Hindlimb muscle (tissue), 1 donor: Measurements from ENCODE around the gene HNRNPA1L2. TPM values are rescaled to one million over a fixed set of nuclear protein-coding genes. Genes with fewer than 3 reads are reported as not detected.
"Not testable (repeated sequence)": the region's sequence is repeated elsewhere in the genome, so short reads cannot be mapped to it uniquely, and the experiment has no call there.

Source experiments
- DNase-seq: peaks from one replicate; pipeline ENCODE4 v3.0.0-alpha.2; 2013
- polyA plus RNA-seq: library from polyadenylated mRNA; unstranded; fragments of 120-200 nt; gene quantifications from one replicate; pipeline ENCODE4 v1.2.1, GENCODE V29; 2013; ENCODE audit not compliant: insufficient read length

Gene HNRNPA1L2
- polyA plus RNA-seq: 9.7 TPM

GRCh38 chr13:52642131-52642530, at the start of gene HNRNPA1L2:
TSS of gene HNRNPA1L2 (plus strand) at chr13:52642431. CDS start at chr13:52642493, 62 bp downstream.
- DNase-seq: no peak

- not testable (repeated sequence) for DNase-seq
These were observed 49.1 kb upstream of the HNRNPA1L2 start for GRCh38 chr13:52593175-52593574.

GRCh38 chr13:52593812-52594211, 48.4 kb upstream of the HNRNPA1L2 start:
- not testable (repeated sequence) for DNase-seq

- DNase-seq: not testable (repeated sequence)
These were observed 47.9 kb upstream of the HNRNPA1L2 start for GRCh38 chr13:52594295-52594694.

DNA sequence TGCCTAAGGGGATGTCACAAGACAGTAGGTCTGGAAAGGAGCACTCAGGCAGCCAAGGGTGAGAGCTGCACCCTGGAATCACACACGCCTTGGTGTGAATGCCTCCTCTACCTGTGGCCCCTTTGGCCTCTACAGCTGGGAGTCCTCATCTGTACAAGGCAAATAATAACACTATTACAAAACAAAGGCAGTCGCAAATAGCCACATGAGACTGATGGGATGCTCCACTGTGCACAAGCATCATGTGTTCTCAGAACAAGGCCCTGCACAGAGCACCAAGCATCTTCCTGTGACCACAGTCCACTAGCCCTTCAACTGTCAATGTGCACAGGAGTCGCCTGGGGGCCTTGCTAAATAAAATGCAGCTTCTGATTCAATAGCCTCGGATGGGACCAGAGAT, 44.6 kb upstream of the HNRNPA1L2 start:
- DNase-seq: no peak

DNA sequence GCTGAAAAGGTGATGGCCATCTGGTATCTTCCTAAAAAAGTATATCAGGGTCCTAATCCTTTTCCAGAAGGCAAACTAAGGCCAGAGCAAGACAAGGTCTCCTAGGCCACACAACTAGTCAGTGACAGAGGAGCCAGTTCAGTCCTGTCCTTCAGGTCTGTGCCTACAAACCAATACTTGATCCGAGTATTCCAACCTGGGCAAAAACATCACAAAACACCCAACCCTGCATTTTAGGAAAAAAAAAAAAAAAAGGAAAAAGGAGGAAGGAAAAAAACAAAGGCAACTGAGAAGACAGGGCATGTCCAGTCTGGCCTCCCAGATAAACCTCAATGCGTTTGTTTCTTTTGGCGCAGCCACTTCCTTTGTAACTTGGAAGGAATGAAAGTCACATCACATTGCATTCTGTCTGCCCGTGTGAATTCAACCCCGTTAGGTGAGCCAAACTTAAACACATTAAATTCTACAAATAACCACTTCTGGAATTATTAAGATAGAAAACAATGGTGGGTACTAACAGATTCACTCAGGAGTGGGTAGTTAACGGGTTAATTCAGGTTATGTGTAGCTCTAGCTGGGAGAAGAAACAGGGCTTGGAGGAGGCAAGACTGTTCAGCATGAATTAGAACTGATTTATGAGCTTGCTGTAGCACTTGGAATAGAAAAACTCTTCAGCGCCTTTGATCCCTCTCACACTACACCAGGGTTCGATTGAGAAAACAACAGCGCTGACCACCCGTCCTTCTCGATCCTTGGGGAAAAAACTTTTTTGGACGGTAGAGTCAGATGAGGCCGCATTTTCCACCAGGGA, 43.0 kb upstream of the HNRNPA1L2 start:
- DNase-seq: peak; percentile 12

DNA sequence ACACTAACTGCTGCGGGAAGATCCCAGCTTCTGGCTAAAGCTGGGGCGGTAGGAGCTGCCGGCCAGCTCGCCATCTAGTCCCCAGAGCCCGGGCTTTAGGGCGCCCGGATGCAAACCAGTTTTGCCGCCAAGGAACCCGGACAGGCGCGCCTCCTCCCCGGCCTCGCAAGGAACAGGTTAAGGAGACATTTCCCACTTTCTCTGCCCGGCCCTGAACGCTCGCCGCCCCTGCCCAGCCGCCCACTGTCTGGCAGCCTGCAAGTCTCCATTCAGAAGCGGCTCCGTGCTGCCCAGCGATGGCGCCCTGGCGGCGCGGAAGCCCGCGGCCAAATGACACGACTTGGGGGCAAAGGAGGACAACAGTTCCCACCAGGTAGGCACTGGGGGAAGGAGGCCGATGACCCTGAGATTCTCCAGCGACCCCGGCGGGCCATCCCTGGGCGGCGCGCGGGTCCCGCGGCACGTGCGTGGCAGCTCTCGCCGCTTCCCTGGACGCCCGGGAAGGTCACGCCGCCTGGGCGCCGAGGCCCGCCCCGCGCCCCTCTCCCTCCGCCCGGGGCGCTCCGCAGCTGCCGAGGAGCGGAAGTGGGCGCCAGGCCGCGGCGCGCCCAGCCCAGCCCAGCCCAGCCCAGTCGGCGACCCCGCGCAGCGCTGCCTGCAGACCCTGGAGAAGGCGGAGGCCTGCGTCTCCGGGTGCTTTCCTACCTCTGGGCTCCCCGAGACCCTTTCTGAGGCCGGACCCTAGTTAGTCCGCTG, 42.2 kb upstream of the HNRNPA1L2 start:
- DNase-seq: peak; percentile 36

DNA sequence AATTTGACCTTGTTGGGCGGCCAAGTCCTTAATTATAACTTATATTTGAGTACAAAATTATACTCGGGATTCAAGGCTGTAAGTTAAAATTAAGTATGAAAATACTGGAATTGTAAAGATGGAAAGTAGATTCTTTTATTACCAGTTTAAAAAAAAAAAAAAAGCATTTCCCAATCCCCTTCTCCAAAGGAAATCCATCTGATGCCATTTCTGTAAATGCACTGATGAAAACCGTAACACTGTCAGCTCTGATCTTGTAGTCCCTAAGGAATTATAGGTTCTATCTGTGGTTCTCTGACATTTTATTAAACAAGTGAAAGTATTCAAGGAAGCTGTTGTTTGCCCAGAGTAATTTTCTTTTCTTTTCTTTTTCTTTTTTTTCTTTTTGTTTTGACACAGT, 41.6 kb upstream of the HNRNPA1L2 start:
- no peak for DNase-seq

DNA sequence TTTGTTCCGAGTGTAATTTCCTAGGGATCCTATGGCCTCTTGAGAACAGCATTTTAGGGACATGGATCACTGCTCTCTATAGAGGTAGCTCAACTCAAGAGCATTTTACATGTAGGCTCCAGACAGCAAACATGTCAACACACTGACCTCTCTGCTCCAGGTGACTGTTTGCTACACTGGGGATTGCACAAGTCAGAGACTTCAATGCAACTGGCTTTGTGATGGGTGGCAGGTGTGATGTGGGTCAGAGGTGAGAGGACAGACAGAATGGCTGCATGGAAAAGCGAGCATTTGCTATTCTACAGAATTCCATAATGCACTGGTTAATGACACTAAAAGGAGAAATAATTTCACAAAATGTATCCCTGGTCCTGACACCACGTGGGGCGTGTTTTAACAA, 38.9 kb upstream of the HNRNPA1L2 start:
- not testable (repeated sequence) for DNase-seq

DNA sequence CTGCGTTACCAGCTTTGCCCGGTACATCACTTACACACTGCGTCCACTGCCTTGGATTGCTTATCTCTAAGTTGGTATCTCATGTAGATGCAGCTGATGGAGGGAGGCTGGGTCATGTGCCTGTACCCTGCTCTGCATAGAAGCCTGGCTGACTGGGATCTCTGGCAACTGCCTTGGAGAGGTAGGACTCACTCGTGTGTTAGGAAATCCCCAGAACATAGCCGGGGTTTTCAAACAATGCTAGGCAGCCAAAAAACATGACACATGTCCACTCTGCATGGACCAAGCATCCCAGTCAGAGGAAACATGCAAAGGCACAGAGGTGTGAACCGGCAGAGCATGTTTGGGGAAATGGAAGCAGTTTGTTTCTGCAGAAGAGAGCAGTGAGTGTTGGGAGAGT, 36.1 kb upstream of the HNRNPA1L2 start:
- not testable (repeated sequence) for DNase-seq

GRCh38 chr13:52606795-52607194, 35.4 kb upstream of the HNRNPA1L2 start:
- DNase-seq: not testable (repeated sequence)

- DNase-seq: not testable (repeated sequence)
These were observed 34.0 kb upstream of the HNRNPA1L2 start for GRCh38 chr13:52608184-52608583.

GRCh38 chr13:52609013-52609606, 33.1 kb upstream of the HNRNPA1L2 start:
- not testable (repeated sequence) for DNase-seq

- DNase-seq: not testable (repeated sequence)
These were observed 32.1 kb upstream of the HNRNPA1L2 start for GRCh38 chr13:52610158-52610557.

DNA sequence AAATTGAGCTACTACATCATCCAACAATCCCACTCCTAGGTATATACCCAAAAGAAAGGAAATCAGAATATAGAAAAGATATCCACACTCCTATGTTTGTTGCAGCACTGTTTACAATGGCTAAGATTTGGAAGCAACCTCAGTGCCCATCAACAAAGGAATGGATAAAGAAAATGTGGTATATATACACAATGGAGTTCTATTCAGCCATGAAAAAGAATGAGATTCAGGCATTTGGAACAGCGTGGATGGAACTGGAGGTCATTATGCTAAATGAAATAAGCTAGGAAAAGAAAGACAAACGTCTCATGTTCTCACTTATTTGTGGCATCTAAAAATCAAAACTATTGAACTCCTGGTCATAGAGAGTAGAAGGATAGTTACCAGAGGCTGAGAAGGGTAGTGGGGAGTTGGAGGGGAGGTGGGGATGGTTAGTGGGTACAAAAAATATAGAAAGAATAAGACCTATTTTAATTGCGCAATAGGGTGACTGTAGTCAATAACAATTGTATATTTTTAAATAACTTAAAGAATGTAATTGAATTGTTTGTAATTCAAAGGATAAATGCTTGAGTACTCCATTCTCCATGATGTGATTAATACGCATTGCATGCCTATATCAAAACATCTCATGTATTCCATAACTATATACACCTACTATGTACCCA, 27.0 kb upstream of the HNRNPA1L2 start:
- DNase-seq: no peak

DNA sequence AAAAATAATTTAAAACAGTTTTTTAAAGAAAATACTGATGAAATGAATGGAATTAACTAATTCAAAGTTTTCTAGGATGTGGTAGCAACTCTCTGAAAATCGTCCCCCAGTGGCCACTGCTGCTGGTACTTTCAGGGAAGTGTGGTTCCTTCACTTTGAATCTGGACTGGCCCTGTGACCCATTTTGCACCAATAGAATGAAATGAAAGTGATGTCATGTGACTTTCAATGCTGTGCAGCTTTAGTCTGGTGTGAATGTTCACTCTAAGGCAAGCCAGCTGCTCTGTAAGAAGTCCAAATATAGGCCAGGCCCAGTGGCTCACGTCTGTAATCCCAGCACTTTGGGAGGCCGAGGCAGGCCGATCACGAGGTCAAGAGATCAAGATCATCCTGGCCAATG, 26.4 kb upstream of the HNRNPA1L2 start:
- no peak for DNase-seq

DNA sequence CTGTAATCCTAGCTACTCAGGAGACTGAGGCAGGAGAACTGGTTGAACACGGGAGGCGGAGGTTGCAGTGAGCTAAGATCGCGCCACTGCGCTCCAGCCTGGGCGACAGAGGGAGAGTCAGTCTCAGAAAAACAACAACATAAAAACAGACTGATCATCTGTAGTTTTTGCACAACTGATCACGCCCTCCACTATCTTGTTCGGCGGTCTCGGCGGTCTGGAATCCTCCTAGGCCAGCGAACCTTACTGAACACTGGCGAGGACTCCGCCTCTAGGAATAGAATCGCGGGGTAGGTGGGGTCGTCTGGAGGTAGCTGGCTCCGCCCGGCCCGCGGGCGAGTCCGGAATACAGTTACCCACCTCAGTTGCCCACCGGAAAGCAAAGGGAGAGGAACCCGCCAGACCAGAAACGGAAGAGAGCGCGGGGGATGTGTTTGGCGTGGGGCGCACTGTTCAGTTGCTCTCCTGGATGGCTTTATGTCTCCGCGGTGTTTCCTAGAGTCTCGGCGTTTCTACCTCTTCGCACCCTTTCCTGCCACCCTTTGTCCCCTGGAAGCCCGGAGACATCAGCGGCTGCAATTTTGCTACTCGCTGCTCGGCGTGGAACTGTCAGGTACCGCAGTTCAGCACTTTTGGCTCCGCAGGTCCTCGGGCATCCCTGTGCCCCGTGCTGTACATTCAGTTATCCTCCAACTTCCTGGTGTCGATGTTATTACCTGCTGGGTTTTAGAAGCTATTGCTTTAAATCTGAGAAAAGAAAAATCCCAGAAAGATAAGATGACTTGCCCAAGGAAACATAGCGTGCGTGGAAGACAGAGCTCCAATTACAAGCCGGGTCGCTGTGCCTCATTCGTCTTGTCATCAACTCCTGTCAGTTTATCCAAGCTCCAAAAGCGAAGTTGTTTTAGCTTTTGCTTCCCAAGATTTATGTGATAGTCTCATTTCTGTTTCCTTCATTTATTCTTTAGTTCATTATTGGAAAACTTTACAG, 24.9 kb upstream of the HNRNPA1L2 start:
- DNase-seq: peak; percentile 81

DNA sequence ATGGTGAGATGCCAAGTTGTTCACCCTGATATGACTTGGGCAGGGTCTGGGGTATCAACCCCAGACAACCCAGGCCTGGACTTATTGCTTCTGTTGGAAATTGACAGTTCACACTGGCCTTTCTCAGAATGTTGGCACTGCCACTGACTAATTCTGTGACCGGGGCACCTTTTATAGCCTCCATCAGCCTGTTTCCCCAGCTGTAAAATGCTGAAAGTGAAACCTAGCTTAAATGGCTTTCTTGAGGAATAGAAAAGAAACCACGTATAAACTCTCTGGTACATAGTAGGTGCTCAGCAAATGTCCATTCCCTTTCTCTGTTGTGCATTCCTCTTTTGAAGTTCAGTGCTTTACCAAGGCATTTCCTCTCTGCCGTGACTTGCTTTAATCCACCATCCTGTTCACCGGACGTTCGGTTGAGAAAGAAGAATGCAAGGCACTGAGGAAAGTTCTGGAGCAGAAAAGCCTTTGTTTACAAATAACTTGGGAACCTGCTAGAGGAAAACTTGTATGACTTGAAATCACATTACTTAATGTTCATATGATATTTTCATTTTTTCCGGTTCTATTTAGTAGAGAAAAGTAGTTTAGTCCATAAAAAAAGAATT, 11.0 kb upstream of the HNRNPA1L2 start:
- DNase-seq: not testable (repeated sequence)

DNA sequence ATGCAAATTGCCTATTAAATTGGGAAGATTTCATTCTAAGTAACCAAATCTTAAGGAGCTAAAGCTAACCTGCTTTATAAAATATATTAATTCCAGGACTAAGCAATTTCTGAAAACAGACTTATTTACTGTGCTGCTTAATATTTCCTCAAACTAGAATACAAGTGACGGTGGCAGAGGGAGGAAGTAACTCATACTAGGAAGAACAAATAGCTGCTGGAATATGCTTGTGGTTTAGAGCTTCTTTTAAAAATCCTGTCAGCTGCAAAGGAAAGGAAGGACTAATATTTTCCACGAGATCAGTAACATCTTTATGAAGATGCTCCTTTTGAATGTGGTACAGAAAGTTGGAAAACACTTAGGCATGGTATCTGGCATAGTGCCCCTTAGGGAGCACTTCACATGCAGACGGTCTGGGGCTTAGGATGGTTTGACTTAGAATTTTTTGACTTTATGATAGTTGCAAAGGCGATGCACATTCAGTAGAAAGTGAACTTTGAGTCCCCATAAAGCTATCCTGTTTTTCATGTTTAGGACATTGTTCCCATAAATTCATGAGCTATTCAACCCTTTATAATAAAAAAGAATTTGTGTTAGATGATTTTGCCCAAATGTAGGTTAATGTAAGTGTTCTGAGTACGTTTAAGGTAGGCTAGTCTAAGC, 3.4 kb upstream of the HNRNPA1L2 start:
- DNase-seq: no peak

DNA sequence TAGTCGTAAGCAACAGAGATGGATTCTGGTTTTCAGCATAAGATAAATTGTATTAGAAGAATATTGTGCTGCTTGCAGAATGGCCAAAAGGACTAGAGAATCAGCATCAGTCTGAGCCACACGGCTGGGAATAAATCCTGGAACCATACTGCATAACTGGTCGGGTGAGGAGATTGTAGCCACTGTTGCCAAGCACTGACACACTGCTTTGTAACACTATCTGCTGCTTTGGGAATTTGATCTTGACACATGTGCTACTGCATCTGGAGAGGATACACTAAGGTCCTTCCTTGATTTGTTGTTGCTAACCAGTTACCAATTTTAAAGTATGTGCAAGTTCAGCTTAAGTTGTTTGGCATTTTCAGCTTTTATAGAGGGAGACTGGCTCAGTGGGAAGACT, 1.9 kb downstream of the HNRNPA1L2 start:
- no peak for DNase-seq
